GM19025 (cell line): ENCODE results near the gene PDAP1.
A peak's percentile ranks its signal among the peaks of the same experiment; 100 is the strongest.
"Not testable (repeated sequence)": the region's sequence is repeated elsewhere in the genome, so short reads cannot be mapped to it uniquely, and the experiment has no call there.

ENCODE experiments used
- ATAC-seq: cut with Tn5 transposase; IDR thresholded peaks from one replicate; pipeline ENCODE4 v1.9.1; 2021; ENCODE audit warnings: mild to moderate bottlenecking, low read depth, moderate library complexity; ENCODE audit not compliant: unreplicated experiment

PDAP1 gene

GRCh38 chr7:99408379-99409191, at the start of gene PDAP1, which contains the start of gene BUD31:
Gene PDAP1 (minus strand): TSS chr7:99408597. CDS start chr7:99408548, 49 bp downstream.
Gene BUD31 (plus strand): TSS chr7:99408969. CDS start chr7:99411093, 2,124 bp downstream.
- ATAC-seq: peak; percentile 69

- ATAC-seq: no peak
These were observed 49.5 kb upstream of the PDAP1 start for GRCh38 chr7:99457650-99458493.

GRCh38 chr7:99457050-99457649, 48.8 kb upstream of the PDAP1 start:
- ATAC-seq: no peak

GRCh38 chr7:99456288-99456687, 47.9 kb upstream of the PDAP1 start:
- no peak for ATAC-seq

- ATAC-seq: no peak
These were observed 47.5 kb upstream of the PDAP1 start for GRCh38 chr7:99455874-99456273.

- no peak for ATAC-seq
These were observed 44.7 kb upstream of the PDAP1 start for GRCh38 chr7:99453105-99453504.

GRCh38 chr7:99452541-99452940, 44.1 kb upstream of the PDAP1 start:
- ATAC-seq: no peak

GRCh38 chr7:99451936-99452335, 43.5 kb upstream of the PDAP1 start:
- ATAC-seq: no peak

- no peak for ATAC-seq
These were observed 40.9 kb upstream of the PDAP1 start for GRCh38 chr7:99449326-99449725.

GRCh38 chr7:99448855-99449254, 40.5 kb upstream of the PDAP1 start:
- ATAC-seq: no peak

GRCh38 chr7:99447943-99448342, 39.5 kb upstream of the PDAP1 start:
- no peak for ATAC-seq

- ATAC-seq: no peak
These were observed 37.7 kb upstream of the PDAP1 start for GRCh38 chr7:99446096-99446495.

- ATAC-seq: no peak
These were observed 31.8 kb upstream of the PDAP1 start for GRCh38 chr7:99440195-99440594.

- ATAC-seq: peak; percentile 95
These were observed 30.4 kb upstream of the PDAP1 start, which contains the start of the genes CPSF4 and PTCD1 for GRCh38 chr7:99438573-99439480. Gene CPSF4 (plus strand): TSS chr7:99438943. CDS start chr7:99439083, 140 bp downstream. Gene PTCD1 (minus strand): TSS chr7:99438798. CDS start chr7:99435242, 3,556 bp downstream.

- ATAC-seq: no peak
These were observed 29.7 kb upstream of the PDAP1 start for GRCh38 chr7:99437946-99438572.

- no peak for ATAC-seq
These were observed 24.8 kb upstream of the PDAP1 start for GRCh38 chr7:99433158-99433557.

GRCh38 chr7:99431756-99432540, 23.6 kb upstream of the PDAP1 start:
- not testable (repeated sequence) for ATAC-seq

- no peak for ATAC-seq
These were observed 21.4 kb upstream of the PDAP1 start for GRCh38 chr7:99429756-99430155.
